Uterus (tissue), 4 donors: ENCODE measurements around the gene GAPT. TPM values are rescaled to one million over a fixed set of nuclear protein-coding genes. Genes with fewer than 3 reads are reported as not detected.

Experiments
- DNase-seq, 2 donors: peaks; one replicate each; pipeline ENCODE4 v3.0.0-alpha.2; 2019 to 2020
- H3K27ac ChIP-seq, 2 donors: fragments of 200-600 bp; sonication (generic); 1 replicate in 1 of 2; 2 replicates in 1 of 2; pipeline ENCODE4 v1.5.1; 2016 to 2018
- H3K27me3 ChIP-seq, 2 donors: fragments of 200-600 bp; sonication (generic); one replicate each; pipeline ENCODE4 v1.5.1; 2018 to 2019; ENCODE audit warnings: control low read depth in 1 of 2
- H3K36me3 ChIP-seq, 2 donors: fragments of 200-600 bp; sonication (generic); one replicate each; pipeline ENCODE4 v1.5.1; 2019; ENCODE audit warnings: control low read depth in 1 of 2
- H3K4me1 ChIP-seq, 2 donors: fragments of 200-600 bp; sonication (generic); one replicate each; pipeline ENCODE4 v1.5.1; 2018 to 2019; ENCODE audit warnings: control low read depth in 1 of 2
- H3K4me3 ChIP-seq, 2 donors: fragments of 200-600 bp; sonication (generic); 1 replicate in 1 of 2; 2 replicates in 1 of 2; pipeline ENCODE4 v1.5.1; 2018 to 2019; ENCODE audit warnings: mild to moderate bottlenecking in 1 of 2
- H3K9me3 ChIP-seq, 2 donors: fragments of 200-600 bp; sonication (generic); one replicate each; pipeline ENCODE4 v1.5.1; 2019; ENCODE audit warnings: control low read depth in 1 of 2
- POLR2A ChIP-seq, 2 donors: fragments of 450-650 bp; IDR thresholded peaks; one replicate each; pipeline ENCODE4 v1.6.1; 2016; ENCODE audit warnings: antibody characterized with exemption in 2 of 2, mild to moderate bottlenecking in 1 of 2, moderate library complexity in 1 of 2
- intact Hi-C: fragments of 100-400 bp; cut with DNase I; formaldehyde crosslinking; loops from one replicate; pipeline ENCODE4 v1.15.1; 2023; ENCODE audit warnings: low total_unique reads
- total RNA-seq, 4 donors: library from RNA; depleted of rRNA in 3 of 4; stranded (reverse); fragments of >200 nt in 3 of 4; gene quantifications; one replicate each; pipeline versions ENCODE4 v1.1.0 to v1.2.4, GENCODE V29; 2014 to 2023
- TF ChIP-seq, protein P1 (sequence below), 4 experiments: fragments of 200-600 bp in 2 of 4; fragments of 450-650 bp in 2 of 4; sonication (generic) in 2 of 4; IDR thresholded peaks; one replicate each; pipeline ENCODE4 v1.5.1; 2016 to 2019; ENCODE audit warnings: antibody characterized with exemption in 4 of 4, mild to moderate bottlenecking in 2 of 4, moderate library complexity in 1 of 4
- donor health status: DM: yes; HTN: yes; CAD: no.

GAPT gene
- total RNA-seq, 4 donors from 2014 or later = 0.61 to 6.8 (median 0.97) TPM; not detected in 1

GRCh38 chr5:58460002-58460731, 31.1 kb upstream of the GAPT start, which contains the start of gene PLK2:
Gene PLK2 (minus strand): TSS chr5:58460086. CDS start chr5:58459959, 127 bp downstream.
- peak; percentile 99 to 100 for TF ChIP-seq POLR2A (IDR thresholded peaks at IDR 0.05)
- TF ChIP-seq, protein P1, sequence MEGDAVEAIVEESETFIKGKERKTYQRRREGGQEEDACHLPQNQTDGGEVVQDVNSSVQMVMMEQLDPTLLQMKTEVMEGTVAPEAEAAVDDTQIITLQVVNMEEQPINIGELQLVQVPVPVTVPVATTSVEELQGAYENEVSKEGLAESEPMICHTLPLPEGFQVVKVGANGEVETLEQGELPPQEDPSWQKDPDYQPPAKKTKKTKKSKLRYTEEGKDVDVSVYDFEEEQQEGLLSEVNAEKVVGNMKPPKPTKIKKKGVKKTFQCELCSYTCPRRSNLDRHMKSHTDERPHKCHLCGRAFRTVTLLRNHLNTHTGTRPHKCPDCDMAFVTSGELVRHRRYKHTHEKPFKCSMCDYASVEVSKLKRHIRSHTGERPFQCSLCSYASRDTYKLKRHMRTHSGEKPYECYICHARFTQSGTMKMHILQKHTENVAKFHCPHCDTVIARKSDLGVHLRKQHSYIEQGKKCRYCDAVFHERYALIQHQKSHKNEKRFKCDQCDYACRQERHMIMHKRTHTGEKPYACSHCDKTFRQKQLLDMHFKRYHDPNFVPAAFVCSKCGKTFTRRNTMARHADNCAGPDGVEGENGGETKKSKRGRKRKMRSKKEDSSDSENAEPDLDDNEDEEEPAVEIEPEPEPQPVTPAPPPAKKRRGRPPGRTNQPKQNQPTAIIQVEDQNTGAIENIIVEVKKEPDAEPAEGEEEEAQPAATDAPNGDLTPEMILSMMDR (IDR thresholded peaks at IDR 0.05) = peak in 3 of 4 experiments; percentile 39 to 68 (median 48)

GRCh38 chr5:58460732-58461286, 30.4 kb upstream of the GAPT start:
- peak in 1 of 2 donors; percentile 17 for TF ChIP-seq POLR2A (IDR thresholded peaks at IDR 0.05)
- TF ChIP-seq, protein P1 (IDR thresholded peaks at IDR 0.05) = peak; percentile 76 to 88 (median 80)

More at GRCh38 chr5:58460002-58460731, 31.1 kb upstream of the GAPT start, which contains the start of gene PLK2:
- intact Hi-C loops = loop anchor here (2.0 kb wide), 1 partner anchor 679 kb away; no protein-coding TSS in a partner anchor
- Histone ChIP-seq H3K4me3 (peak within 1 kb of the TSS; percentile 68 to 82), H3K36me3 (no peaks in the 10 kb centered on the region), H3K4me1 (no peaks in the 10 kb centered on the region), H3K9me3 (no peaks in the 10 kb centered on the region), H3K27me3 (no peaks in the 10 kb centered on the region), H3K27ac (peak within 1 kb of the TSS; percentile 94 to 95)
- peak; percentile 95 to 96 for DNase-seq

DNA sequence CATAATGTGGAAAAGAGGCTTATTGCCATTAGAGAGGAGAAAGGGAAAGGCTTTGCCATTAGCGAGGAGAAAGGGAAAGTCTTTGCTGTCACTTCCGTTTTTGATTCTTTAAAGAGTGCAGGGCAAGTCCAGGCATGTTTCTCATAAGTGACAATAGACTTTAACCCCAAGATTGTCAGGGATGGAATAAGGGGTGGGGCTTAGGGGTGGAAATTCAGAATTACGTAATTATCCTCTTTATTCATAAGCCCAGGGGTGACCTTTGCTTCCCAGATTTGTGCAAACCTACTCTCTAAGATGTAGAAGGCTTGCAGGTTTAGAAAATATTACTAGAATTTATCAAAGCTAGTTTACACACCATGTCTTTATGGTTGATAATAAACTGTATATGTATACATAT, 29.1 kb upstream of the GAPT start:
- Histone ChIP-seq H3K36me3 (no peaks in the 10 kb centered on the region), H3K27ac (no peak overlapping the region), H3K4me3 (no peak overlapping the region), H3K9me3 (no peaks in the 10 kb centered on the region), H3K4me1 (no peaks in the 10 kb centered on the region), H3K27me3 (no peaks in the 10 kb centered on the region)
- TF ChIP-seq, protein P1 (IDR thresholded peaks at IDR 0.05) = no peak
- no peak for TF ChIP-seq POLR2A (IDR thresholded peaks at IDR 0.05)
- no peak for DNase-seq
- intact Hi-C loops = no loop called here

More at GRCh38 chr5:58460732-58461286, 30.4 kb upstream of the GAPT start:
- Histone ChIP-seq H3K27me3 (no peaks in the 10 kb centered on the region), H3K4me3 (peak overlapping the region; percentile 68 to 82), H3K27ac (peak overlapping the region; percentile 94 to 95), H3K36me3 (no peaks in the 10 kb centered on the region), H3K4me1 (no peaks in the 10 kb centered on the region), H3K9me3 (no peaks in the 10 kb centered on the region)
- peak; percentile 89 to 91 for DNase-seq
- intact Hi-C loops = loop anchor here (2.0 kb wide), 1 partner anchor 680 kb away; no protein-coding TSS in a partner anchor

DNA sequence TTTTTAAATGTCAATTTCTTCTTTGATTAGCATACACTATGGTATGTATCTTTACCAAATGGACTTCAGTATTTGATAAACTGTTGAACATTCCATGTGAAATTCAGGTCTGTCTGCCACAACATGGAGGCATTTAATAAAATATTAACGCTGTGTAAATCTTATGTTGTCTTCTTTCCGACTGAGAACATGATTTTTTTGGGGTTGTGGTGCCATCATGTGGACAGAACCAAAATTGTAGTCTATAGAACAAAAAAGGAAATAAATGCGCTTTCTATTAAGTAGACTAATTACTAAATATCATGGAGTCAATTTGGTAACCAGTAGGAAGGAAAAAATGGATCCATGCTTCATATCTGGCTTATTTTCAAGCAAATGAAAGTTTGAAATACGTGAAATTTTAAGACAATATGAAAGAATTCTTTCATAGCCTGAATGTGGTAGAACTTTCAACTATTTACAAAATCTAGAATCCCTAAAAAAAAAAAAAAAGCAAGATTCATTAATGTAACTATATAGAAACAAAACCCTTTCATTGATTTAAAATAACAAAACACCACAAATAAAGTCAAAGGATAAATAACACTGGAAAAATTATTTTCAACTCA, 28.5 kb upstream of the GAPT start:
- DNase-seq = peak in 1 of 2 donors; percentile 28
- no peak overlapping the region for H3K27ac ChIP-seq
- H3K4me3 ChIP-seq = no peak overlapping the region
- no peaks in the 10 kb centered on the region for H3K9me3 ChIP-seq
- no peaks in the 10 kb centered on the region for H3K4me1 ChIP-seq
- intact Hi-C loops = no loop called here
- TF ChIP-seq, protein P1 (IDR thresholded peaks at IDR 0.05) = peak; percentile 60 to 77 (median 68)
- TF ChIP-seq POLR2A (IDR thresholded peaks at IDR 0.05) = no peak
- no peaks in the 10 kb centered on the region for H3K36me3 ChIP-seq
- no peaks in the 10 kb centered on the region for H3K27me3 ChIP-seq
